ENCODE results near the gene OR2T10.

GRCh38 chr1:248590055-248590454 is 7.4 kb downstream of the OR2T10 start:
- no peak for TF ChIP-seq CTCF (IDR thresholded peaks at IDR 0.05; ENCODE audit: poor library complexity, severe bottlenecking)
- TF ChIP-seq EZH2 (IDR thresholded peaks at IDR 0.05; ENCODE audit: borderline replicate concordance, insufficient read depth, low read length, poor library complexity, severe bottlenecking): no peak
- TF ChIP-seq POLR2AphosphoS5 (IDR thresholded peaks at IDR 0.05): no peak
- no peak for TF ChIP-seq REST (IDR thresholded peaks at IDR 0.05; ENCODE audit: borderline replicate concordance)
- no peak for TF ChIP-seq EP300 (conservative IDR thresholded peaks at IDR 0.05; ENCODE audit: poor library complexity, severe bottlenecking)
- TF ChIP-seq RAD21 (conservative IDR thresholded peaks at IDR 0.05): no peak
- TF ChIP-seq TAF1 (IDR thresholded peaks at IDR 0.05; ENCODE audit: low read depth): no peak
- no peak for TF ChIP-seq MXI1 (conservative IDR thresholded peaks at IDR 0.05; ENCODE audit: poor library complexity, severe bottlenecking)
- no peak for TF ChIP-seq SMC3 (conservative IDR thresholded peaks at IDR 0.05; ENCODE audit: poor library complexity)
